ENCODE data around the gene IL32. TPM values are rescaled to one million over a fixed set of nuclear protein-coding genes. Genes with fewer than 3 reads are reported as not detected.
A peak's percentile ranks its signal among the peaks of the same experiment; 100 is the strongest.

IL32 gene
- total and polyA plus RNA-seq, 9 donors, result 3.8 to 54.9 (median 16.5) TPM

DNA sequence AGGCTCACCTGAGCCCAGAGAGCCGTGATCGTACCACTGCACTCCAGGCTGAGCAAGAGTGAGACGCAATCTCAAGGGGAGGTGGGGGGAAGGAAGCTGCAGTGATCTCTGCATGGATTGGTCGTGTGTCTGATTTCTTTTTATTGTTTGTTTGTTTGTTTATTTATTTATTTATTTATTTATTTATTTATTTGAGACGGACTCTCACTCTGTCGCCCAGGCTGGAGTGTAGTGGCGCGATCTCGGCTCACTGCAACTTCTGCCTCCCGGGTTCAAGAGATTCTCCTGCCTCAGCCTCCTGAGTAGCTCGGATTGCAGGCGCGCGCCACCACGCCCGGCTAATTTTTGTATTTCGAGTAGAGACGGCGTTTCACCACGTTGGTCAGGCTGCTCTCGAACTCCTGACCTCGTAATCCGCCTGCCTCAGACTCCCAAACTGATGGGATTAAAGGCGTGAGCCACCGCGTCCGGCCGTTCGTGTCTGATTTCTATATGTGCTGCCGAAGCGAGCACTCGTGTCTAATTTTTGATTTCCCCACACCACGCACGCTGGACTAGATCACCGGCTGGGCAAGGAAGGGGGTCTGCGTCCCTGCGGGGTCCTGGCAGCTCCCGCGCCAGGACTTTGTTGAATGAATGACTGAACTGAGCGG, 45.7 kb upstream of the IL32 start:
- 25 to 38% (median 32%) methylated on average over 36 to 40 of the region's 40 CpGs for WGBS, 3 donors
- peak overlapping the region; percentile 60 for H3K4me3 ChIP-seq
- TF ChIP-seq POLR2A (IDR thresholded peaks at IDR 0.05) (no peak), EP300 (IDR thresholded peaks at IDR 0.05) (no peak)
- TF ChIP-seq, protein P1, sequence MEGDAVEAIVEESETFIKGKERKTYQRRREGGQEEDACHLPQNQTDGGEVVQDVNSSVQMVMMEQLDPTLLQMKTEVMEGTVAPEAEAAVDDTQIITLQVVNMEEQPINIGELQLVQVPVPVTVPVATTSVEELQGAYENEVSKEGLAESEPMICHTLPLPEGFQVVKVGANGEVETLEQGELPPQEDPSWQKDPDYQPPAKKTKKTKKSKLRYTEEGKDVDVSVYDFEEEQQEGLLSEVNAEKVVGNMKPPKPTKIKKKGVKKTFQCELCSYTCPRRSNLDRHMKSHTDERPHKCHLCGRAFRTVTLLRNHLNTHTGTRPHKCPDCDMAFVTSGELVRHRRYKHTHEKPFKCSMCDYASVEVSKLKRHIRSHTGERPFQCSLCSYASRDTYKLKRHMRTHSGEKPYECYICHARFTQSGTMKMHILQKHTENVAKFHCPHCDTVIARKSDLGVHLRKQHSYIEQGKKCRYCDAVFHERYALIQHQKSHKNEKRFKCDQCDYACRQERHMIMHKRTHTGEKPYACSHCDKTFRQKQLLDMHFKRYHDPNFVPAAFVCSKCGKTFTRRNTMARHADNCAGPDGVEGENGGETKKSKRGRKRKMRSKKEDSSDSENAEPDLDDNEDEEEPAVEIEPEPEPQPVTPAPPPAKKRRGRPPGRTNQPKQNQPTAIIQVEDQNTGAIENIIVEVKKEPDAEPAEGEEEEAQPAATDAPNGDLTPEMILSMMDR (IDR thresholded peaks at IDR 0.05), result no peak
- no peaks in the 10 kb centered on the region for H3K27me3 ChIP-seq
- no peaks in the 10 kb centered on the region for H3K9me3 ChIP-seq
- H3K4me1 ChIP-seq (ENCODE audit: insufficient read depth), result peaks cover 21% of the 10 kb centered on the region
- no peak for DNase-seq
- intact Hi-C loops (cut with DNase I), result loop anchor here in 1 of 4 donors (10.0 kb wide), 1 partner anchor 265 kb away; the partner anchor contains the start of gene ZNF263
- H3K27ac ChIP-seq, result no peak overlapping the region
- no peaks in the 10 kb centered on the region for H3K36me3 ChIP-seq

DNA sequence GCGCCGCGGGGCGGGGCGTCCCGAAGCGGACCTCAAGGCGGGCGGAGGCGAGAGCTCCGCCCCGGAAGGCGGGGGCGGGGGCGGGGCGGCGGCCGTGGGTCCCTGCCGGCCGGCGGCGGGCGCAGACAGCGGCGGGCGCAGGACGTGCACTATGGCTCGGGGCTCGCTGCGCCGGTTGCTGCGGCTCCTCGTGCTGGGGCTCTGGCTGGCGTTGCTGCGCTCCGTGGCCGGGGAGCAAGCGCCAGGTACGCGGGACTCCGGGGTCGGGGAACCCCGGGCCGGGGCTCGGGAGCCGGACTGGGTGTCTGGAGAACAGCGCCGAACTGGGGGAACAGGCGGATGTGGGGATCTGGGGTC, 45.2 kb upstream of the IL32 start, which contains the start of gene TNFRSF12A:
Gene TNFRSF12A, plus strand, starts transcription at position 122 of the 357 bp plus-strand sequence. Its CDS starts 30 bp downstream, at position 152.
- Histone ChIP-seq H3K9me3 (no peaks in the 10 kb centered on the region), H3K4me1 (ENCODE audit: insufficient read depth) (peaks cover 21% of the 10 kb centered on the region), H3K27ac (peak within 1 kb of the TSS; percentile 91 to 92), H3K27me3 (no peaks in the 10 kb centered on the region), H3K36me3 (no peaks in the 10 kb centered on the region), H3K4me3 (peak within 1 kb of the TSS; percentile 60)
- WGBS, 3 donors, result 0 to 1% (median 0%) methylated on average over 11 to 49 of the region's 49 CpGs
- TF ChIP-seq POLR2A (IDR thresholded peaks at IDR 0.05) (peak; percentile 81), EP300 (IDR thresholded peaks at IDR 0.05) (no peak)
- TF ChIP-seq, protein P1 (IDR thresholded peaks at IDR 0.05), result peak in 2 of 3 donors; percentile 14 to 31
- intact Hi-C loops (cut with DNase I), result loop anchor here in 1 of 4 donors (10.0 kb wide), 1 partner anchor 265 kb away; the partner anchor contains the start of gene ZNF263
- peak; percentile 64 to 83 (median 76) for DNase-seq

DNA sequence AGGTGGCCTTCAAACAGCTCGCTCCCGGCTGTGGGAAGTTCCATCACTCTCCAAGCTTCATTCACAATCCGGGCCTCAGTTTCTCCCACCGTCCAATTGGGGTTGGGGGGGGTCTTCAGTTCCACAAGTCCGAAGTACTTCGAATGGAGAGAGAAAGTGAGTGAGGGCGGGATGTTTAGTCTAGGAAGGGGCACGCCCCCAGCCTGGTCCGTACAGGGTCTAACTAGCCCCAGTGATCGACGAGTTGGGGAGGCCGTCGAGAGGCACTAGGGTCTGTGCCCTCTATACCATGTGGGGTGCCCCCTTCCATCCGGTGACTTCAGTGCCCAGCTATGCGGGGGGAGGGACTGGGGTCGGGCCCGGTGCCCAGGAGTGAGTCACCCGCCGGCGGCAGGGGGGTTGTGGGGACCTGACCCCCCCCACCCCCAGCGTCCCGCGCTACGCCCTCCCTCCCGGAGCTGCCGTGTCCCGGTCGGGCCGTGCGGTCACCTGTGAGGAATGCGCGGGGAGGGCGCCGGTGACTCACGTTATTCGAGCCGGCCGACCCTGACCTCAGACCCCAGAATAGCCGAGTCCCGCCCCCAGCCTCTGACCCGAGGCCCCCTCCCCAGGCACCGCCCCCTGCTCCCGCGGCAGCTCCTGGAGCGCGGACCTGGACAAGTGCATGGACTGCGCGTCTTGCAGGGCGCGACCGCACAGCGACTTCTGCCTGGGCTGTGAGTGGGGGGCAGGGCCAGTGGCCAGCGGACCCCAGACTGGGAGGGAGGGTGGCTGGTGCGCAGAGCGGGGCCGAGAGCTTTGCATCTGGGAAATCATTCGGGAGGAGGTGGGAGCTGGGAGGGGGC, 44.6 kb upstream of the IL32 start:
- Histone ChIP-seq H3K4me3 (peak overlapping the region; percentile 60), H3K9me3 (no peaks in the 10 kb centered on the region), H3K27ac (peak overlapping the region; percentile 91 to 92), H3K4me1 (ENCODE audit: insufficient read depth) (peaks cover 21% of the 10 kb centered on the region), H3K27me3 (no peaks in the 10 kb centered on the region), H3K36me3 (no peaks in the 10 kb centered on the region)
- TF ChIP-seq, protein P1 (IDR thresholded peaks at IDR 0.05), result no peak
- peak; percentile 62 for TF ChIP-seq EP300 (IDR thresholded peaks at IDR 0.05)
- intact Hi-C loops (cut with DNase I), result loop anchor here in 1 of 4 donors (10.0 kb wide), 1 partner anchor 264 kb away; the partner anchor contains the start of gene ZNF263
- WGBS, 3 donors, result 0 to 1% (median 0%) methylated on average over 54 to 57 of the region's 57 CpGs
- peak; percentile 81 to 90 (median 86) for DNase-seq

DNA sequence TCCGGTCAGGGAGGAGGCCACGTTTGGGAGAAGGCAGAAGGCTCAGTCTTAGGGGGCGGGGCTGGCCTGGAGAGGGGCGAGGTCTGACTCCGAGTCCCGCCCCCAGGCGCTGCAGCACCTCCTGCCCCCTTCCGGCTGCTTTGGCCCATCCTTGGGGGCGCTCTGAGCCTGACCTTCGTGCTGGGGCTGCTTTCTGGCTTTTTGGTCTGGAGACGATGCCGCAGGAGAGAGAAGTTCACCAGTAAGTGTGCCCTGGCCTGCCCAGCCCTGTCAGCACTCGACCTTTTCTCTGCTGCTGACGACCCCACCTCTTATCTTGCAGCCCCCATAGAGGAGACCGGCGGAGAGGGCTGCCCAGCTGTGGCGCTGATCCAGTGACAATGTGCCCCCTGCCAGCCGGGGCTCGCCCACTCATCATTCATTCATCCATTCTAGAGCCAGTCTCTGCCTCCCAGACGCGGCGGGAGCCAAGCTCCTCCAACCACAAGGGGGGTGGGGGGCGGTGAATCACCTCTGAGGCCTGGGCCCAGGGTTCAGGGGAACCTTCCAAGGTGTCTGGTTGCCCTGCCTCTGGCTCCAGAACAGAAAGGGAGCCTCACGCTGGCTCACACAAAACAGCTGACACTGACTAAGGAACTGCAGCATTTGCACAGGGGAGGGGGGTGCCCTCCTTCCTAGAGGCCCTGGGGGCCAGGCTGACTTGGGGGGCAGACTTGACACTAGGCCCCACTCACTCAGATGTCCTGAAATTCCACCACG, 43.8 kb upstream of the IL32 start:
- H3K36me3 ChIP-seq, result no peaks in the 10 kb centered on the region
- 3 to 4% (median 4%) methylated on average over 24 to 25 of the region's 25 CpGs for WGBS, 3 donors
- peaks cover 21% of the 10 kb centered on the region for H3K4me1 ChIP-seq (ENCODE audit: insufficient read depth)
- H3K4me3 ChIP-seq, result peak overlapping the region; percentile 60
- DNase-seq, result peak; percentile 70 to 85 (median 77)
- H3K9me3 ChIP-seq, result no peaks in the 10 kb centered on the region
- H3K27me3 ChIP-seq, result no peaks in the 10 kb centered on the region
- TF ChIP-seq POLR2A (IDR thresholded peaks at IDR 0.05), result no peak
- TF ChIP-seq, protein P1 (IDR thresholded peaks at IDR 0.05), result no peak
- no peak for TF ChIP-seq EP300 (IDR thresholded peaks at IDR 0.05)
- H3K27ac ChIP-seq, result peak overlapping the region; percentile 91 to 92
- intact Hi-C loops (cut with DNase I), result loop anchor here in 1 of 4 donors (10.0 kb wide), 1 partner anchor 263 kb away; the partner anchor contains the start of gene ZNF263
